Endothelial cell (in vitro differentiated cells): ENCODE measurements around the gene NVL. TPM values are rescaled to one million over a fixed set of nuclear protein-coding genes. Genes with fewer than 3 reads are reported as not detected.

Experiments used
- DNase-seq: peaks from one replicate; pipeline ENCODE4 v3.0.0; 2021; ENCODE audit warnings: low spot score
- H3K27ac Mint-ChIP-seq: one replicate; pipeline ENCODE4 v1.8.0; 2021; ENCODE audit warnings: mixed read lengths, inconsistent platforms; ENCODE audit not compliant: unreplicated experiment
- H3K27me3 Mint-ChIP-seq: one replicate; pipeline ENCODE4 v1.8.0; 2021; ENCODE audit warnings: mild to moderate bottlenecking, moderate library complexity, mixed read lengths, inconsistent platforms; ENCODE audit not compliant: unreplicated experiment
- H3K36me3 Mint-ChIP-seq: one replicate; pipeline ENCODE4 v1.8.0; 2021; ENCODE audit warnings: mild to moderate bottlenecking, low read depth, mixed read lengths, inconsistent platforms; ENCODE audit not compliant: unreplicated experiment
- H3K4me1 Mint-ChIP-seq: one replicate; pipeline ENCODE4 v1.8.0; 2021; ENCODE audit warnings: mild to moderate bottlenecking, mixed read lengths, inconsistent platforms; ENCODE audit not compliant: unreplicated experiment
- H3K4me3 Mint-ChIP-seq: one replicate; pipeline ENCODE4 v1.8.0; 2021; ENCODE audit warnings: mild to moderate bottlenecking, mixed read lengths, inconsistent platforms; ENCODE audit not compliant: unreplicated experiment
- H3K9me3 Mint-ChIP-seq: one replicate; pipeline ENCODE4 v1.8.0; 2021; ENCODE audit warnings: mixed read lengths, inconsistent platforms; ENCODE audit not compliant: unreplicated experiment
- CTCF ChIP-seq: fragments of 200-600 bp; sonication (generic); IDR thresholded peaks from one replicate; pipeline ENCODE4 v1.5.0; 2021; ENCODE audit warnings: antibody characterized with exemption; ENCODE audit not compliant: unreplicated experiment
- total RNA-seq: library from RNA; stranded (reverse); fragmentation: NEBNext Ultra II Directional; extraction: Animal tissue kit (Norgen Biotek cat#: 25700); gene quantifications from one replicate; pipeline ENCODE4 v1.2.1, GENCODE V29; 2021; ENCODE audit not compliant: unreplicated experiment

The NVL gene
- total RNA-seq, 1 donor from 2014 or later: 44.5 TPM

- DNase-seq: no peak
- Mint-ChIP-seq H3K4me3 (peak overlapping the region; percentile 84), H3K36me3 (peaks cover 11% of the 10 kb centered on the region), H3K27ac (peak overlapping the region; percentile 40), H3K4me1 (peaks cover 14% of the 10 kb centered on the region), H3K9me3 (no peaks in the 10 kb centered on the region), H3K27me3 (peaks cover 6% of the 10 kb centered on the region)
- no peak for TF ChIP-seq CTCF
These were observed 147.7 kb downstream of the NVL start for GRCh38 chr1:224182057-224182865.

- TF ChIP-seq CTCF: no peak
- H3K9me3 Mint-ChIP-seq: no peaks in the 10 kb centered on the region
- no peak for DNase-seq
- H3K27ac Mint-ChIP-seq: peak overlapping the region; percentile 1
- peaks cover 14% of the 10 kb centered on the region for H3K4me1 Mint-ChIP-seq
- H3K36me3 Mint-ChIP-seq: peaks cover 11% of the 10 kb centered on the region
- H3K27me3 Mint-ChIP-seq: peaks cover 6% of the 10 kb centered on the region
- H3K4me3 Mint-ChIP-seq: peak overlapping the region; percentile 82
These were observed 148.5 kb downstream of the NVL start for GRCh38 chr1:224181453-224181810.

- no peaks in the 10 kb centered on the region for H3K9me3 Mint-ChIP-seq
- no peak for DNase-seq
- H3K36me3 Mint-ChIP-seq: peaks cover 11% of the 10 kb centered on the region
- peaks cover 6% of the 10 kb centered on the region for H3K27me3 Mint-ChIP-seq
- TF ChIP-seq CTCF: no peak
- peaks cover 14% of the 10 kb centered on the region for H3K4me1 Mint-ChIP-seq
- no peak overlapping the region for H3K4me3 Mint-ChIP-seq
- peak overlapping the region; percentile 1 for H3K27ac Mint-ChIP-seq
These were observed 149.1 kb downstream of the NVL start for GRCh38 chr1:224180783-224181452.

- Mint-ChIP-seq H3K9me3 (no peaks in the 10 kb centered on the region), H3K4me1 (peaks cover 7% of the 10 kb centered on the region), H3K4me3 (no peak overlapping the region), H3K27ac (no peak overlapping the region), H3K27me3 (no peaks in the 10 kb centered on the region), H3K36me3 (no peaks in the 10 kb centered on the region)
- DNase-seq: no peak
- no peak for TF ChIP-seq CTCF
These were observed 151.1 kb downstream of the NVL start for GRCh38 chr1:224178894-224179293.

- Mint-ChIP-seq H3K4me3 (no peak overlapping the region), H3K9me3 (no peaks in the 10 kb centered on the region), H3K27me3 (no peaks in the 10 kb centered on the region), H3K36me3 (no peaks in the 10 kb centered on the region), H3K4me1 (peaks cover 4% of the 10 kb centered on the region), H3K27ac (no peak overlapping the region)
- no peak for DNase-seq
- no peak for TF ChIP-seq CTCF
These were observed 152.5 kb downstream of the NVL start for GRCh38 chr1:224177356-224177999.
